ENCODE measurements around the gene KRTAP4-6. TPM values are rescaled to one million over a fixed set of nuclear protein-coding genes. Genes with fewer than 3 reads are reported as not detected.
"Not testable (repeated sequence)": the region's sequence is repeated elsewhere in the genome, so short reads cannot be mapped to it uniquely, and the experiment has no call there.

KRTAP4-6 gene
- total RNA-seq = not detected

DNA sequence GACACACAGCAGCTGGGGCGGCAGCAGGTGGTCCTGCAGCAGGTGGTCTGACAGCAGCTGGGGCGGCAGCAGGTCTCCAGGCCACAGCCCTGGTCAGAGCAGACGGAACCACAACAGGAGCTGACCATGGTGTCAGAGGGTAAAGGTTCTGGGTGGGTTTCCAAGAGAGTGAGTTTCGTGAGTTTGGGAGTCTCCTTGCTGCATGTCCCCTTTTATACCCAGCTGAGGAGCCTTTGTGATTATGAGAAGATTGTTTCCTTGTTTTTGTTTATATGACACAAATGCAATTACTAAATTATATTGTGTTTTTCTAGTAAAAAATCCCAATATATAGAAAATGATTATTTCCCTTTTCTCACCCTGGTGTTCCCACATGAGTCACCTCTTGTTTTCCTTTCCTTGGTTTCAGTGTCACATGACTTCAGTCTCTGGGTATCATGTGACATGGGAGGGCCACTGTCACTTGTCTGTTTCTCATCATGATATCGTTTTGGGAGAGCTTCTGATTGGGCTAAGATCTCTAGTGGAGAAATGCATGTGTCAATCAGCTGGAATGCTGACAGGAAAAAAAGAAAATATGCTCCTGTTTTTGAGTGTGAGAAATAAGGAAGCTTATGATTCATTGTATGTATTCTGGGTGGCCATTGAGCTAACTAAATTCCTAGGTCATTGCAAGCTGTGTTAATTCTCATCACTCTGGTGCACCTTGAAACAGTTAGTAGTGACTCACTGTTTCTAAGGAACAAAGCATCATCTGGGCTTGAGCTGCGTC lies at the start of gene KRTAP4-6:
Gene KRTAP4-6, minus strand, starts transcription at position 185 of the 772 bp plus-strand sequence. Its CDS starts 57 bp downstream, at position 128.
- no peak for DNase-seq (ENCODE audit: low read depth in 2 of 3, low spot score in 2 of 3)

DNA sequence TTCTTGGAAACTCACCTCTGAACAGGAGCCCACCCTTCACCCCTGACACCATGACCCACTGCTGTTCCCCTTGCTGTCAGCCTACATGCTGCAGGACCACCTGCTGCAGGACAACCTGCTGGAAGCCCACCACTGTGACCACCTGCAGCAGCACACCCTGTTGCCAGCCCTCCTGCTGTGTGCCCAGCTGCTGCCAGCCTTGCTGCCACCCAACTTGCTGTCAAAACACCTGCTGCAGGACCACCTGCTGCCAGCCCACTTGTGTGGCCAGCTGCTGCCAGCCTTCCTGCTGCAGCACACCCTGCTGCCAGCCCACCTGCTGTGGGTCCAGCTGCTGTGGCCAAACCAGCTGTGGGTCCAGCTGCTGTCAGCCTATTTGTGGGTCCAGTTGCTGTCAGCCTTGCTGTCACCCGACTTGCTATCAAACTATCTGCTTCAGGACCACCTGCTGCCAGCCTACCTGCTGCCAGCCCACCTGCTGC lies 49.5 kb upstream of the KRTAP4-6 start, which contains the start of gene KRTAP9-1:
Gene KRTAP9-1, plus strand, starts transcription at position 51 of the 482 bp plus-strand sequence. Its CDS starts 0 bp downstream, at position 51.
- not testable (repeated sequence) for DNase-seq (ENCODE audit: low read depth in 2 of 3, low spot score in 2 of 3)

DNA sequence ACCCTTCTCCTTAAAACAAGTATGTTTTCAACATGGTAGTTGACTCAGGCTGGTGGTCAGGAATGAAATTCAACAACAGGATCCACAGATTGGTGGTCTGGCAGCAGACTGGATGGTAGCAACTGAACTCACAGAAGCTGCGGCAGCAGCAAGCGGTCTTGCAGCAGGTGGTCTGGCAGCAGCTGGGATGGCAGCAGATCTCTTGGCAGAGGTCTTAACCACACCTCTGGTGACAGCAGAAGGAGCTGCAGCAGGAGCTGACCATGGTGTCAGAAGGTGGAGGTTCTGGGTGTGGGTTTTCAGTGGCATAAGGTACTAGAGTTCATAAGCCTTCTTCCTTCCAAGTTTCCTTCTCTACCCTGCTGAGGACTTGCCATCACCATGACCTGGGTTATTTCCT lies 46.5 kb upstream of the KRTAP4-6 start:
- no peak for DNase-seq (ENCODE audit: low read depth in 2 of 3, low spot score in 2 of 3)

DNA sequence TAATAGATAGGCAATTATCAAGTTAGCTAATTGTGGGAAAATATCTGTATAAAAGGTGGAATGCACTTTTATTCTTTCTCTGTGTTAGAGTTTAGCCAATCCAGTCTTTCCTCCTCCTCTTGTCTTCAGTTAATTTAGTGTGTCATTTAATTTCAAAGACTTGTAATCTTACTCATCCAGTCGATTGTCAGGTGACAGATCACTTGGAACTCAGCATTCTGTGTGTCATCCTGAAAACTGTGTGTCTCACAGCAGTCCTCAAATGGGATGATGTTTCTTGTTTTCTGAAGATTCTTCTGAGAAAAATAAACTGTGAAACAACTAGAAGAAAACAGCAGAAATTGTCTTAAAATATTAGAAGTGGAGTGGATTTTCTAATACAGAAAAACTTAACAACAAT lies 44.7 kb upstream of the KRTAP4-6 start:
- no peak for DNase-seq (ENCODE audit: low read depth in 2 of 3, low spot score in 2 of 3)

DNA sequence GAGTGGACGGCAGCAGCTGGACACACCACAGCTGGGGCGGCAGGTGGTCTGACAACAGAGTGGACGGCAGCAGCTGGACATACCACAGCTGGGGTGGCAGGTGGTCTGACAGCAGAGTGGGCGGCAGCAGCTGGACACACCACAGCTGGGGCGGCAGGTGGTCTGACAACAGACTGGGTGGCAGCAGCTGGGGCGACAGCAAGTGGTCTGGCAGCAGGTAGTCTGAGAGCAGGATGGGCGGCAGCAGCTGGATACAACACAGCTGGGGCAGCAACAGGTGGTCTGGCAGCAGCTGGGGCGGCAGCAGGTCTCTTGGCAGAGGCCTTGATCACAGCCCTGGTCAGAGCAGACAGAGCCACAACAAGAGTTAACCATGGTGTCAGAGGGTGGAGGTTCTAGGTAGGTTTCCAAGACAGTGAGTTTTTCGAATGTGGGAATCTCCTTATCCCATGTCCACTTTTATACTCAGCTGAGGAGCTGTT lies 44.2 kb upstream of the KRTAP4-6 start, which contains the start of gene KRTAP4-1:
Gene KRTAP4-1, minus strand, starts transcription at position 432 of the 482 bp plus-strand sequence. Its CDS starts 57 bp downstream, at position 375.
- DNase-seq (ENCODE audit: low read depth in 2 of 3, low spot score in 2 of 3) = no peak

DNA sequence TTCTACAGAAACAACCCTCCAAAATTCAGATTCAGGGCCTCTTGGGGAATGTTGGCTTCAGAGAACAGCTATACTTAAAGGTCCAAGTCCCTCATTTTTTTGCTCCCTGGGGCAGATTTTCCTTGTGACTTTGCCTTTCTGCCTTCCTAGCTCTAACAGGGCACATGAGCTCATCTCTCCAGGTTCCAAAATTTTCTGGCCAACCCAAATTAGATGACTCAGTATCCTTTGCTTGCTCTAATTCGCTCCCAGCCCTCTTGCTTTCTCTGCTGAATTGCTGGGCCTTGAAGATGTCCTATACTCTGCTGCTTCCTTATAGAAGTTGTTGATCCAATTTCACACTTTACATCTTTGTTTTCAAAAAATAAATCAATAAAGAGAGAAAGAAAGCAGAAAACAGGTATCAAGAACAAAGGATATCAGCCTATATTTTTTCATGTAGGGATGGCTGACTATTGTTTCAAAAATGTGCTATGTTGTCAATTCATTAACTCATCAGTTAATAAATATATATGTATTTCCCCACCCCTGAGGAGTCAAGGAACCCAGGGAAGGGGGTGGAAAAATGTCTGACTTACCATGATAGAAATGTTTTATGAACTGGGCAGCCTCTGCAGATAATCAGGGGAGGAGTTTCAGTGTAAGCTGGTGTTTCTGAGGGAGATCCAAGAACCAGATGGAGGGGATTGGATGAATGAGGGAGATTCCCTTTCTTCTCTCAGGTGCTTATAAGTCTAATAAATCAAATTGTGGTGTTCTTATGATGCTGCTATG lies 38.7 kb upstream of the KRTAP4-6 start:
- DNase-seq (ENCODE audit: low read depth in 2 of 3, low spot score in 2 of 3) = no peak

DNA sequence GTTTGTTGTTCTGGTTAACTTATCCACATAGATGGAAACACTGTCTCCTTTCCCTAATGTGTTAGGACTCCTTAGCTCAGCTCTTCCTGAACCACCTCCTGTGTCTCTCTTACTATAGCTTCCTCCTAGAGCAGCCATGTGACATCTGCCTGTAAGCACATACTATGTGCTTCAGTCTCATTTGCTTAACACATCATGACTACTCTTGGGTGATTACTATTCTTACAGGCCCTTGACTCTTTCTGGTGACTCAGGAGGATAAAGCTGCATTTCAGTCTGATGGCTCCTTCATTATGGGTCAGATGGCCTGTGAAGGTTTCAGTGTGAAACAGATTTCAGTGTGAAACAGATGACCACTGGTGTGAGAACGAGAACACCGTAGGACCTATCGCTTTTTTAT lies 38.0 kb upstream of the KRTAP4-6 start:
- DNase-seq (ENCODE audit: low read depth in 2 of 3, low spot score in 2 of 3) = no peak

DNA sequence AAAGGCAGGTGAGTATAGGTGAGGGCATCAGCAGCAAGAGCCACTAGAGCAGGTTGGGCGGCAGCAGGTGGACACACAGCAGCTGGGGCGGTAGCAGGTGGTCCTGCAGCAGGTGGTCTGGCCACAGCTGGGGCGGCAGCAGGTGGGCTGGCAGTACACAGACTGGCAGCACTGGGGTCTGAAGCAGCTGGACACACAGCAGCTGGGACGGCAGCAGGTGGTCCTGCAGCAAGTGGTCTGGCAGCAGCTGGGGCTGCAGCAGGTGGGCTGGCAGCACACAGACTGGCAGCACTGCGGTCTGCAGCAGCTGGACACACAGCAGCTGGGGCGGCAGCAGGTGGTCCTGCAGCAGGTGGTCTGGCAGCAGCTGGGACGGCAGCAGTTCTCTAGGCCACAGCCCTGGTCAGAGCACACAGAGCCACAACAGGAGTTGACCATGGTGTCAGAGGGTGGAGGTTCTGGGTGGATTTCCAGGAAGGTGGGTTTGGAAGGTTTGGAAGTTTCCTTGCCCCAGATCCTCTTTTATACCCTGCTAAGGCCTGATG lies 37.5 kb upstream of the KRTAP4-6 start, which contains the start of gene KRTAP4-2:
Gene KRTAP4-2, minus strand, starts transcription at position 495 of the 545 bp plus-strand sequence. Its CDS starts 57 bp downstream, at position 438.
- DNase-seq (ENCODE audit: low read depth in 2 of 3, low spot score in 2 of 3) = no peak

DNA sequence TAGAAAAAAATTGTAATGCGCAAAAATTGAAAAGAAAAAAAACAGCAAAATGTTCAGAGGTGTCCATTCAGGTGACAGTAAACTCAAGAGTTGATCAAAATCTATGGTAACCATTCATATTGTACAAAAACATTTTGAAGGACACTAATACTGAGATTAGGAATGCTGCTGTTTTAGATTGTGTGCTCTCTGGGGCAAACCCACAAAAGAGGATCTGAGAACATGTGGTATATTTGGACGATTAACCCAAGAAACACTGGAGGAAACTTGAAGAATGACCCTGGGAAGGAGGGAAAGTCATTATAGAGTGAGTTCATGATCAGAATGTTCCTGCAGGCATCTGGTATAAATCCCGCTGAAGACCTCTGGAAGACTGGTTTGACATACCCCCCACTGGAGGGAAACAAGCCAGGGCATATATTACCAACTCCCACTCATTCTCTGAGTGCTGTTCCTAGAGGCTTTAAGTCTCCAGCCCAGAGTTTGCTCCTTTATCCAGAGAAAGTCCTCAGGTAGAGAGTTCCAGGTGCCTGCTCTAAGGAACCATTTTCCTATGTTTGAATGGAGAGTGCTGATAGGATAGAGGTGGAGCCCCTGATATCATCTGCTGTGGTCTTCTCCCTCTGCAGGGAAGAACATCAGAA lies 36.5 kb upstream of the KRTAP4-6 start:
- DNase-seq (ENCODE audit: low read depth in 2 of 3, low spot score in 2 of 3) = no peak

DNA sequence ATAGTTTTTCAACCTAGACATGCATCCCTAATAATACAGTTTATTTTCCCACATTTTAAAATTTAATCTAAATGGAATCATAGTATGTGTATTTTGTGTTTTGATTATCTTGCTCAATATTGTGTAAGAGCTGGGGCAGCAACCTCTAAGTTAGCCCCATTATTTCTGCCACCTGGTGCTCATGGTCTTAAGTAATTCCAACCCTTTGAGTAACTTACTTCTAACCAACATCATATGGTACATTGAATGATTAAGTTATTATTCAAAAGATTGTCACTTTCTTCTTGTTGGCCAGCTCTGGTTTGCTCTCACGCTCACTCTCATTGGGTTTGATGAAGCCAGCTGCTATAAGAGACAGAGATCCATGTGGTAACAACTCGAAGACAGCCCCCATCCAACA lies 31.5 kb upstream of the KRTAP4-6 start:
- DNase-seq (ENCODE audit: low read depth in 2 of 3, low spot score in 2 of 3) = no peak

DNA sequence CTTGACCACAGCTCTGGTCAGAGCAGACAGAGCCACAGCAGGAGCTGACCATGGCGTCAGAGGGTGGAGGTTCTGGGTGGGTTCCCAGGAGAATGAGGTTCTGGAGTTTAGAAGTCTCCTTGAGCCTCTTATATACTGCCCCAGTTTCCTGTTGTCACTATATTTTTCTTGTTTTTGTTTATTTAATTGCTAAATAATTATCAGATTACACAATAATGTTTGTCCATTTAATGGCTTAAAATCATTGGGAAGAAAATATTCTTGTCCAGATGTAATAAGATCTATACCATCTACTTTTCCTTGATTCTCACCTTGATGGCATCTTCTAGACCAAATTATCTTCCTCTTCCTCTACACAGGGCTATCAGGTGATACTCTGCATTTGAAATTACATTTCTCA lies 27.8 kb upstream of the KRTAP4-6 start, which contains the start of gene KRTAP4-3:
Gene KRTAP4-3, minus strand, starts transcription at position 101 of the 400 bp plus-strand sequence. Its CDS starts 49 bp downstream, at position 52.
- no peak for DNase-seq (ENCODE audit: low read depth in 2 of 3, low spot score in 2 of 3)

DNA sequence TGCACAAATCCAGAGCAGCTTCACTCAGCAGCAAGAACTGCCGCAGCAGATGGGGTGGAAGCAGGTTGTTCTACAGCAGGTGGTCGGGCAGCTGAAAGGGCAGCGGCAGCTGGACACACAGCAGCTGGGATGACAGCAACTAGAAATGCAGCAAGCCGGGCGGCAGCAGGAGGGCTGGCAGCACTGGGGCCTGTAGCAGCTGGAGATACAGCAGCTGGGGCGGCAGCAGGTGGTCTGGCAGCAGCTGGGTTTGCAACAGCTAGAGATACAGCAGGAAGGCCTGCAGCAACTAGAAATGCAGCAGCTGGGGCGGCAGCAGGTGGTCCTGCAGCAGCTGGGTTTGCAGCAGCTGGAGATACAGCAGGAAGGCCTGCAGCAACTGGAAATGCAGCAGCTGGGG lies 27.2 kb upstream of the KRTAP4-6 start:
- no peak for DNase-seq (ENCODE audit: low read depth in 2 of 3, low spot score in 2 of 3)

DNA sequence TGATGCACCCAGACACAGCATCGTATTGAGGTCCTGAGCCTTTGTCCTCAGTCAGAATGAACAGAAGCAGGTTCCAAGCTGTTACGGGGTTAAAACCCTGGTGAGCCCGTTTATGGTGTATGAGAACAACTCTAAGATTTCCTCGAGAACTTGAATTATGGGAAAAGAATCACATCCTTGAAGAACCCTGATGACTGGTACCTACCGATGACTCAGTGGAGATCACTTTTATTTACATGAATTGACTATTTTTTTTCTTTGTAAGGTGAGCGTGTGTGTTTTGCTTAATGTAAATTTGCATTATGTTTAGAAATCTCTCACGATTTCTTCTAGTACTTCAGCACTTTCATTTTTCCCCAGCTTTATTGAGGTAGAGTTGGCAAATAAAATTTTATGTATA lies 23.5 kb upstream of the KRTAP4-6 start:
- DNase-seq (ENCODE audit: low read depth in 2 of 3, low spot score in 2 of 3) = no peak

DNA sequence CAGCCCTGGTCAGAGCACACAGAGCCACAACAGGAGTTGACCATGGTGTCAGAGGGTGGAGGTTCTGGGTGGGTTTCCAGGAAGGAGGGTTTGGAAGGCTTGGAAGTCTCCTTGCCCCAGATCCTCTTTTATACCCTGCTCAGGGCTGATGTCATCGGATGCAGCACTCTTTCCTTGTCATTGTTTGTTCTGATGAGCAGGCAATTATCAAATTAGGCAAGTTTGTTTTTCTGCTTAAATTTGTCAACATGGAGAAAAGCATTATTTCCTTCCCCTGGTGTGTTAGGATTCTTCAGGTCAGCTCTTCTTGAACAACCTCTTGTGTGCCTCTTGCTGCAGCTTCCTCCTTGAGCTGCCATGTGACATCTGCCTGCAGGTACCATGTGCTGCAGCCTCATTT lies 20.3 kb upstream of the KRTAP4-6 start, which contains the start of gene KRTAP4-4:
Gene KRTAP4-4, minus strand, starts transcription at position 101 of the 400 bp plus-strand sequence. Its CDS starts 57 bp downstream, at position 44.
- no peak for DNase-seq (ENCODE audit: low read depth in 2 of 3, low spot score in 2 of 3)

DNA sequence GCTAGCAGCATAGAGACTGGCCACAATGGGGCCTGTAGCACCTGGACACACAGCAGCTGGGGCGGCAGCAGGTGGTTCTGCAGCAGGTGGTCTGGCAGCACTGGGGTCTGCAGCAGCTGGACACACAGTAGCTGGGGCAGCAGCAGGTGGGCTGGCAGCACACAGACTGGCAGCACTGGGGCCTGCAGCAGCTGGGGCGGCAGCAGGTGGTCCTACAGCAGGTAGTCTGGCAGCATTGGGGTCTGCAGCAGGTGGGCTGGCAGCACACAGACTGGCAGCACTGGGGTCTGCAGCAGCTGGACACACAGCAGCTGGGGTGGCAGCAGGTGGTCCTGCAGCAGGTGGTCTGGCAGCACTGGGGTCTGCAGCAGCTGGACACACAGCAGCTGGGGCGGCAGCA lies 19.8 kb upstream of the KRTAP4-6 start:
- not testable (repeated sequence) for DNase-seq (ENCODE audit: low read depth in 2 of 3, low spot score in 2 of 3)

DNA sequence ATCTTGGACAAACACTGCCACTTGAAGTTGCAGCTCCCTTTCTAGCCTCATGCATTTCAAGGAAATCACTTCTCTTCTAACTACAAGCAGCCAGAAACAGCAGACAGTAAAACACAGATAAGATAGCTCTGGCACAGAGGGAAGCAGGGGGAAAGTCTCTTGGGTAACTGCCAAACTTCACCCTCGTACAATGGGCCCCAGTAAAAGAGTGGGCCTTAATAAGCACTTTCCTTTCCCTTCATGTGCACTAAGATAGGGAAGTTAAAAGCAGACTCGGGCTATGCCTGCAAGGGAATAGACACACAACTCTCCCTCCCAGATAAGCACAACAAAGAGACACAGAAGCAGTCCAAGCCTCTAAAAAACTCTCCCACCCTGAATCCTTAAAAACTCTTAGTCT lies 13.5 kb upstream of the KRTAP4-6 start:
- DNase-seq (ENCODE audit: low read depth in 2 of 3, low spot score in 2 of 3) = peak in 1 of 3 donors; percentile 19

DNA sequence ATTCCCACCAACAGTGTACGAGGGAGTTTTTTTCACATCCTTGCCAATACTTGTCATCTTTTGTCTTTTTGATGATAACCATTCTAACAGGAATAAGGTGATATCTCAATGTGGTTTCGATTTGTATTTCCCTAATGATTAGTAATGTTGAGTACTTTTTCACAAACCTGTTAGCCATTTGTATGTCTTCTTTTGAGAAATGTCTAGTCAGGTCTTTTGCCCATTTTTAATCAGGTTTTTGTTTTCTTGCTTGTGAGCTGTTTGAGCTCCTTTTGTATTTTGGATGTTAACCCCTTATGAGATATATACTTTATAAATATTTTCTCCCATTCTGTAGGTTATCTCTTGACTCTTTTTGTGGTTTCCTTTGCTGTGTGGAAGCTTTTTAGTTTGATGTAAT lies 11.2 kb upstream of the KRTAP4-6 start:
- DNase-seq (ENCODE audit: low read depth in 2 of 3, low spot score in 2 of 3) = no peak

DNA sequence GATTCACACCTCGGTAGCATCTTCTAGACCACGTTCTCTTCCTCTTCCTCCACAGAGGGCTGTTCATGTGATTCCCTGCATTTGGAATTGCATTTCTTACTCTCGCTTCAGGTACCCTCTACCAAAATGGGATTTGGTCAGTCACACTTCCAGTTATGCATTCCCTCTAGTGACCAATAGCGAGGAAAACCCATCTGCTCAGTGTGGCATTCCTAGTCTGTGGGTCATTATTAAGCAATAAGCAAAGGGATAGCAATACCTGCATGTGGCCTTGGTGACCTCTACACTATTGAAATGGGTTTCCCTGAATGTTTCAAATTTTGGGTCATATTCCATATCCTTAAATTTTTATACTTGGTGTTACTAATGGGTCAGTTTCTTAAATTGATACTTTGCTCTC lies 9.7 kb upstream of the KRTAP4-6 start:
- no peak for DNase-seq (ENCODE audit: low read depth in 2 of 3, low spot score in 2 of 3)

DNA sequence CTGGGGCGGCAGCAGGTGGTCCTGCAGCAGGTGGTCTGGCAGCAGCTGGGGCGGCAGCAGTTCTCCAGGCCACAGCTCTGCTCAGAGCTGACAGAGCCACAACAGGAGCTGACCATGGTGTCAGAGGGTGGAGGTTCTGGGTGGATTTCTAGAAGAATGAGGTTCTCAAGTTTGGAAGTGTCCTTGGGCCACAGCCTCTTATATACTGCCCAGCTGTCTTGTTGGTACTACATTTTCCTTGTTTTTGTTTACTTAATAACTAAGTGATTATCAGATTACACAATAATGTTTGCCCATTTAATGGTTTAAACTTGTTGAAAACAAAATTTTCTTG lies 9.3 kb upstream of the KRTAP4-6 start, which contains the start of gene KRTAP4-5:
Gene KRTAP4-5, minus strand, starts transcription at position 174 of the 334 bp plus-strand sequence. Its CDS starts 58 bp downstream, at position 116.
- DNase-seq (ENCODE audit: low read depth in 2 of 3, low spot score in 2 of 3) = no peak

Data from hematopoietic multipotent progenitor cell (in vitro differentiated cells).